Stimulated activated CD4-positive, alpha-beta T cell treated with anti-CD3 and anti-CD28 coated beads, TNF-alpha, amount 100 ng/mL, for 48 hours (primary cell): ENCODE results near the gene KRTAP3-2.

Source experiments
- DNase-seq, 3 donors: peaks; one replicate each; pipeline ENCODE4 v3.0.0-alpha.2; 2020; ENCODE audit warnings: low read depth in 3 of 3

KRTAP3-2 gene

DNA sequence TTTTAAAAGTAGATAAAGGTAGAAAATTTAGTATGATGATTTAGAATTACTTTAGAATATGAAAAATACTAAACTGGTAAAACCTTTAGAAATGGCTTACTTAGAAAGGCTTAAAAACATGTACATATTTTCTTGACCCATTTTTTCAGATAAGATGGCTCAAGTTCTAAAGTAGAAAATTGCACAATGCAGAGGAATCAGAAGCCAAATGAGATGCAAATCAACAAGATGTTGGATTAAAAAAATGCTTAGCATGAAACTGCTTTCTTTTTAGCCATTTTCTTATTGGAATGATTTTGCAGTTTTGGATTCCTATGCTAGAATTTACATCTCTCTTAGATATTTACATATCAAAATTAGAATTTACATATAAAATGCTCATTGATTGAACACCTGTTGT lies 10.7 kb upstream of the KRTAP3-2 start:
- DNase-seq: no peak

DNA sequence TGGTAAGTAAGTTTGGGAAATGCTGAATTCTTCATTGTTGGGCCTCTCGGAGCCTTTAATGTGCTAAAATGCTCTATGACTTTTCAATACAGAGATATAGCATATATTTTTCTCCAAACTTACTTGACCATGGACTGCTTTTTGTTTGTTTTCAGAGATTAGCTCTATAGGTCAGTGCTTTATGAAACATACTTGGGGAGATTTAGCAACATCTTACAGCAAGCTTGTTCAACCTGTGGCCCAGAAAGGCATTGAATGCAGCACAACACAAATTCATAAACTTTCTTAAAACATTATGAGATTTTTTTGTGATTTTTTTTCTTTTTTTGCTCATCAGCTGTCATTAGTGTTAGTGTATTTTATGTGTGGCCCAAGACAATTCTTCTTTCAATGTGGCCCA lies 10.2 kb upstream of the KRTAP3-2 start:
- no peak for DNase-seq

DNA sequence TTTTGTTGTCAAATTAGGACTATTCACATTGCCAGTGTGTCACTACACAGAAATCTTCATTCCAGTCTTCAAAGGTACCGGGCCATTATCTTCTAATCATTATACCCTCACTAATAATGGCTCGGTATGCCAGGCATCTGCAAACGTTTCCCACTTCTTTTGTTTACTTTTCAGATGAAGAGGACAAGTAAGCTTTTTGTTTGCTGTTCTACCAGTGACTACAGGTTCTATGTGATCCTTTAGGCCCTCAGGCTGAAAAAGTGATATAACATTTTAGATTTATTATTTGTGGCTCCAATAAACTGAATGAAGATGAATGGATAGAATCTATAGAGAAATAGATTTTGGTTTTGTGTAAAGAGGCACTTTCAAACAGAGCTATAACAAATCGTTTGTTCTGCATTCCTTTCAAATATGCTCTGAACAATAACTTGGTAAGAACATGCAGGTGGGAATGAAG lies 9.6 kb upstream of the KRTAP3-2 start:
- no peak for DNase-seq

DNA sequence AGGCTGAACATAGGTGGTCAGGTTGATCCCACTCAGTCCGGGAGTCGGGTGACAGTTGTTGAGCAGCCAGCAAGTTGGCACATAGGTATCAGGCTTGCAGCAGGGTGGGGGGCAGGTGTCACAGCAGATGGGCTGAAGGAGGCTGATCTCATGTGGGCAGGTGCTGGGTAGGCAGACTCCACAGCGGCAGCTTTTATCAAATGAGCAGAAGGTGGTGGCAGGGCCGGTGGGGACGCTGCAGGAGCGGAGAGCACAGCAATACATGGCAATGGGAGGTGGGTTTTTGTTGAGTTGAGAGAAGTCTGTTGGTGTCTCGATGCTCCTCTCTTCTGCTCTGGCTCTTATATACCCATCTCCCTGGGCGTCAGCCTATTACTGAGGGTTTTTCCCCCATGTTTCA lies 9.1 kb upstream of the KRTAP3-2 start, which contains the start of gene KRTAP3-1:
TSS of gene KRTAP3-1 (minus strand) at position 318 of the 400 bp plus-strand sequence. CDS start at position 264, 54 bp downstream.
- DNase-seq: no peak

DNA sequence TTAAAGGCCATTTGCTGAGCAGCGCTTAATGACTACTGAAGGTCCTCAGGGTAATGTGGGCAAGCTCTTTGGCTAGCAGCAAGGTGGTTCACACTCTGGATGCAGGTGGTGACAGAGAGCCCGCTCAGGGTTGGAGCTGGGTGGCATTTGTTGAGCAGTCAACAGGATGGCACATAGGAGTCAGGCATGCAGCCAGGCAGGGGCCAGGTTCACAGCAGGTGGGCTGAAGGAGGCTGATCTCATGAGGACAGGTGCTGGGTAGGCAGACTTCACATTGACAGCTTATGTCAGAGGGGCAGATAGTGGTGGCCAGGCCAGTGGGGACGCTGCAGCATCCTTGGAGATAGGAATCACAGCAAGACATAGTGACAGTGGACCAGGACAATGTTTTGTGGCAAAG lies 4.7 kb upstream of the KRTAP3-2 start:
- DNase-seq: no peak

DNA sequence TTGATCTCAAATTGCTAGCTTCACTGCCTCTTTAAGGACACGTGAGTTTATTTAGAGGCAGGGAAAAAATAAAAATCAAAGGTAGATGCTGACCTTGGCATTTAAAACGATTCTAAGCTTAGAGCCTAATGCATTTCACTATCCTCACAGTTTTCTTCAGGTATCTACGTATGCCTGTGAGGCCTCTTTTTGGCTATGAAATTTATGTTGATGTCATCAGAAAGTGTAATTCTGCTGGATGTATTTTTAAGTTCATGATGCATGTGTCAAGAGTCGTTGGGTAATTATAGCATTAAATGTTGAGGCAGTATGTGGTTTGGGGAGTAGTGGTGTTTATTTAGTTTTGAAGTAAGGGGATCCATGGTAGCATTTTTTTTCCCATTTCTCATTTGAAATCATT lies 4.2 kb upstream of the KRTAP3-2 start:
- DNase-seq: no peak

DNA sequence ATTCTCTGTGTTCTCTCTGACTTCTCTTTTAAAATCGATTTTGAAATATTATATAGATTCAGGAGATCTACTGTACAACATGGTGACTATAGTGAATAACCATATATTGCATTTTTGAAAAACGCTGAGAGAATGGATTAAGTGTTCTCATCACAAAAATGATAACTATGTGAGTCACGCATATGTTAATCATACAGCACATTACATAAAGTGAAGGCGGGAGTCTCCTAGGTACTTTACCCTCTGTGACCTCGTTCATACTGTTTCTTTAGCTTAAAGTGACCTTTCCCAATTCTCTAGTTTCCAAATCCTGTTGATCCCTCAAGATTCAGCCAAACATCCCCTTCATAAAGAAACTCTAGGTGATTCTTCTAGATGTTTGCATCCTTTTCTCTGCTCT lies 3.1 kb upstream of the KRTAP3-2 start:
- no peak for DNase-seq

DNA sequence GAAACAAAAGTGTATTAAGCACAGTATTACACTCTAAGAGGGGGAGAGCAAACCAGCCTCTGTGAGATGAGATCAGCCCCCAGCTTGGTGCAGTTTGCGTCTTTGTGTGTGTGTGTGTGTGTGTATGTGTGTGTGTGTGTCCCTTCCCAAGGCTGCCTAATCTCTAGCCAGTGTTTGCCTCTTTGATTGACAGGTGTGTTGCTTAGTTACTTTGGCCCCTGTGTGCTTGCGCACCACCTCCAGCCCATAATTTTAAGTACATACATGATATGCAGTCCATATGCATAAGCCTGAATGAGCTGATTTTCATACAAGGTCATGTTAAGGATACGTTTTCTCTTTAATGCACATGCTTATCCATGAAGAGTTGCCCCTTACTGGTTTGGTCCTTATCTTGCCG lies 2.1 kb upstream of the KRTAP3-2 start:
- no peak for DNase-seq

DNA sequence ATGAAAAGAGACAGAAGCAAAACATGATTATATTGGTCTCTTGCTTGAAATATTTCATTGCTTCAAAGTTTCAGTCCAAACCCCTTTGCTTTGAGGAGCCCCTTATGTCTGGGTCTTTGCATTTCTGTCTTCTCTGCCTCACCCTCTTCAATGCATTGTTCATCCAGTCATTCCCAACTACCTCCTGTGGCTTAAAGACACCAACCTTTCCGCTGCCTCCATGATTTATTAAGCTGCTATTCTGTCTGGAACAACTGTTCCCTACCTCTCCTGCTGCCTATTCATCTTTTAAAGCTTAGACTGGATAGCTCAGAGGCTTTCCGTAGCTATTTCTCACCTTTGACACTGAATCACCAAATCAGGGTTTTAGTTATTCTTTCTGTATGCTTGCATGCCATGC lies 2.3 kb downstream of the KRTAP3-2 start:
- no peak for DNase-seq

DNA sequence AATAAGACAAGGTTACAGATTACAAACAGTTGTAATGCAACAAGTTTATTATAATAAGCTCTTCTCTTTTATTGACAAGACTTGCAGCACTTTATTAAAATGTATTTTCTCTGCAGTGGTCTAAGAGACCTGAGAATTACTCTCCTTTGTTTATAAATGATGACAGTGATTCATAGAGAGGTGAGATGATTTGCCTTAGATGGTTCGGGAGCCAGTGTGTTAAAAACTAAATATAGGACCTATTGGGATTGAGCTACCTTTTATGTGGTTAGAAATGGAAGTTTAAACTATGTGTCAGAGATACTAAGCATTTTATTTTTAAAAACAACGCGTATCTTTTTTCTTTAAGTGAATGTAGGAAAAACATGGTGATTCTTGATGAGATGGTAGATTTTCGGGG lies 2.9 kb downstream of the KRTAP3-2 start:
- no peak for DNase-seq

DNA sequence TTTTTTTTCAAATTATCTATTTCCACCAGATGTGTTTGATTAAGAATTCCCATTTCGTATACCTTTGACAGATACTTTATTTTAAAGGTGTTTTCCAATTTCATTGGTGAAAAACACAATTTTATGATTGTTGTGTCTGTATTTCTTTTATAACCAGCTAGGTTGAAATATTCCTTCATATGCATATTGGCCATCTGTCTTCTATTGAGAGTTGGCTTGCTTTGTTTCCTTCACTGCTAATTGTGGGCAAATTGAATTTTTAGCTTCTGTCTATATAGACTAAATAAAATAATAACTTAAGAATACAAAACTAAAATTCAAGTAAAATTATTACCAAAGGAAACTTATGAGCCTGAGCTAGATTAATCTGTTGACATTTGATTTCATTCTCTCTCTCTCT lies 4.6 kb downstream of the KRTAP3-2 start:
- DNase-seq: no peak

DNA sequence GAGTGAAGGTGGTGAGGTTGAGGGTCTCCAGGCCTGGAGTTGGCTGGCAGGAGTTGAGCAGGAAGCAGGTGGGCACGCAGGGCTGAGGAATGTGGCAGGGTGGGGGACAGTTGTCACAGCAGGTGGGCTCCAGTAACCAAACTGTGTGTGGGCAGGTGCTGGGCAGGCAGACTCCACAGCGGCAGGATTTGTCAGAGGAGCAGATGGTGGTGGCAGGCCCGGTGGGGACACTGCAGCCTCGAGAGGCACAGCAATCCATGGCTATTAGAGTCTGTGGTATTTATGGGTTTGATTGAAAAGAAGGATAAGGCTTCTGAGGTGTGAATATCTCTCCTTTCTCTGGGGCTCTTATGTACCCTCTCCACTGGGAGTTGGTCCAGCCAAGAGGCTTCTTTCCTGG lies 5.9 kb downstream of the KRTAP3-2 start, which contains the start of gene KRTAP3-3:
TSS of gene KRTAP3-3 (minus strand) at position 326 of the 400 bp plus-strand sequence. CDS start at position 259, 67 bp downstream.
- DNase-seq: no peak

DNA sequence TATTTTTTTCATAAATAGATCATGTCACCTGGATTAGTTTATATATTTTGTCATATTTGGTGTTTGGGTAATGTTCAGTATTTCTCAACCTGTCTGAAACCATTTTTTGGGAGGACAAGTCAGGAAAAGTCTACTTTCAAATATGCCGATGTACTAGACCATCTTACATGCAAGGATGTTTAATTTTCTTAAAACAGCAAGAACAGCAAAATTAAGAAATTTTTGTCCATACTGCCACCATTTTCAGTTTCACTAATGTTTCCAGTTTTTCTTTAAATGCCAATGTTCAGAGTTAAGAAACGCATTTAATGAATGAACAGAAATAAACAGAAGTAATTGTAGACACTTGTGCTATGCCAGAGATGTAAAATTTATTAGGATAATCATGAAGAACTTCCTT lies 6.6 kb downstream of the KRTAP3-2 start:
- DNase-seq: no peak

DNA sequence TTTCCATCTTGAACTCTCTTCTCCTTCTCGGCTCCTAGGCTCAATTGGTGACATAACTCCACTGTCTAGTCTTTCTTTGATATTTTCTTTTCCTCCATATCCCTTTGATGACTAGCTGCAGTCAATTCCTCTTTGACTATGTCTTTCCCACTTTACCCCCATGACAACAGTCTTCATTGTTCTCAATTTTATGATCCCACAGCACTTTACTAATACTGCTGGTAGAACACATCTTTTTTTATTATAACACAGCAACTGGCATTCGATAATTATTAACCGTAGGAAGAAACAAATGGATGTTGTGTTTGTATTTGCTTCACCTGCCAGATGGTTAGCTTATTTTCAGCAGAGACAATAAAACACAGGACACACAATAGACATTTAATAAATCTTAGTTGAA lies 7.0 kb downstream of the KRTAP3-2 start:
- DNase-seq: no peak

DNA sequence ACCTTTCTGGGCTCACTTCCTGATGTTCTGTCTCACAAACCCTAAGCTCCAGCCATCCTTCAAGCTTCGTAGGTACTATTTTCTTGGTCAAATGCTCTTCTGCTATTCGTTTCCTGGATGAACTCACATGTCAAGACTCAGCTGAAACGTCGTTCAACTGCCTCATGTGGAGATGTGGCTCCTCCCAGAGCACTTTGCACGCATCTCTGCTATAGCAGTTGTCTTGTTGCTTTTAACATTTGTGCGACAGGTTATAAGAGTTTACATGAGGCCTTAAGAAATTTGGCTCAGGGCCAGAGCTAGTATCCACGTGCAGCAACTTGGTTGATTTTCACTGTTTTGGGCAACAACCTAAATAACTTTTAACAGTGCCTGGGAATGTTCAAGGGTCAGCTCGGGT lies 12.8 kb downstream of the KRTAP3-2 start:
- DNase-seq: no peak

DNA sequence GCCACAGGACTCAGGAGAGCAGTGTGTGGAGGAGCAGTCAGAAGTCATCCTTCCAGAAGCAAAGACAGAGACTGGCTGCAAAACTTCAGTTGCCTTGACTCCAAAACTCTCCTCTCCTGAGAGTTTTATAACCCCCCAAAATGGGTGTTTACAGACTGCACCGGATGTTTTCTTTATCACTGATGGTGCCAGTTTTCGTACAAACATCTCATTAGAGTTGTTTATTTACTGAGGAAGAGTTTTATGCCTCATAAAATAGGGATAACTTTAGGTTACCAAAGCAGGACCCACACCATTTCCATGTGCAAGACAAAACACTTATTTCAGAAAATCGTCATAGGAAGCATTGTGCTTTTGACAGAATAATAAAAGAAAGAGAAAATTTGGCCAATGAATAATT lies 15.5 kb downstream of the KRTAP3-2 start, which contains the start of gene KRT40:
TSS of gene KRT40 (minus strand) at position 101 of the 400 bp plus-strand sequence. CDS start at position 48, 53 bp downstream.
- DNase-seq: no peak

DNA sequence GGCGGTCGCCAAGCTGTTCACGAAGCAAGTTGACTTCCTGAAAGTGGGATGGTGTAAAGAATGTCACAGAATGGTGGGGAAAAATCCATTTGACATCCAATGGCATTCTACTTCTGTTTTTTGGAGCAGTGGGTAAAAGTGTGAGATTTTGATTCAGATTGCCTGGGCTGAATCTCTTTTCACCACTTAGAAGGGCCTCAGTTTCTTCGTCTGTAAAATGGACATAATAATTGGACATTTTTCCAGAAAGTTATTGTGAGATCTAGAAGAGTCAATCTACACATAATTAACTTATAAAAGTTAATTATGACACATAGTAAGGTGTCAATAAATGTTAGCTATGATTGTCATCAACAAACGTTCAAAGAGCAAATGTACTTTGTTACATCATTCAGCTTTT lies 18.6 kb downstream of the KRTAP3-2 start:
- DNase-seq: no peak

DNA sequence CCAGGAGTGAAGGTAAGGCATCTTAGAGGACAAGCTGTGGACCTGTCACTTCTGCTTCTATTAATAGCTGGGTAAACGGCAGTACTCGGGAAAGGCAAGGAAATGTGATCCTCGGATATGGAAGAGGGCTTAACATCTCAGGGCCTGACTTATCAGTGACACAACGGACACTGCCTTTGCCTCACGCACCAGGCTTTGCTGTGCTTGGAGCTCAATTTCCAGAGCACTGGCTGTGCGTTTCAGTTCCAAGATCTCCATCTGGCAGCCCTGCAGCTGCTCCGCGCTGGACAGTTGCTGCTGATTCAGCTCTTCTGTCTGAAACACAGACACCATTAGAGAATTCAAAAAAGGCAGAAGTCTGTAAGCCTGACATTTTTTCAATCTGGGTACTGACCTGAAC lies 19.1 kb downstream of the KRTAP3-2 start:
- no peak for DNase-seq

DNA sequence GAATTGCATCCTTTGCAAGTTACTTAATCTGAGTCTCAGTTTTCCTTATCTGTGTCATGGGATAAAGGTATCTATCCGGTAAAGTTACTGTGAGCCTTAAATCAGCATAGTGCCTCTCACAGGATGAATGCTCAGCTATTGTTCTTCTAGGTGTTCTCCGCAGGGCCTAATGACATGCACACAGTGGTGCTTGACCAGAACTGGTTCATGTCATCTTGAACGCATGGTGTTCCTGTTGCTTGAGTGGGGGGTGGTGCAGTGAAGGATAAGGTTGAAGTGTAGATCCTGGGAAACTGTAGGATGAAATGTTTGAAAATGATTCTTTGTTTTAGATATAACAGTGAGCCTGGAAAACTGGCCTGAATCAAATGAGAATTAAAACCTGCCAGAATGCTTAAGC lies 19.6 kb downstream of the KRTAP3-2 start:
- no peak for DNase-seq

DNA sequence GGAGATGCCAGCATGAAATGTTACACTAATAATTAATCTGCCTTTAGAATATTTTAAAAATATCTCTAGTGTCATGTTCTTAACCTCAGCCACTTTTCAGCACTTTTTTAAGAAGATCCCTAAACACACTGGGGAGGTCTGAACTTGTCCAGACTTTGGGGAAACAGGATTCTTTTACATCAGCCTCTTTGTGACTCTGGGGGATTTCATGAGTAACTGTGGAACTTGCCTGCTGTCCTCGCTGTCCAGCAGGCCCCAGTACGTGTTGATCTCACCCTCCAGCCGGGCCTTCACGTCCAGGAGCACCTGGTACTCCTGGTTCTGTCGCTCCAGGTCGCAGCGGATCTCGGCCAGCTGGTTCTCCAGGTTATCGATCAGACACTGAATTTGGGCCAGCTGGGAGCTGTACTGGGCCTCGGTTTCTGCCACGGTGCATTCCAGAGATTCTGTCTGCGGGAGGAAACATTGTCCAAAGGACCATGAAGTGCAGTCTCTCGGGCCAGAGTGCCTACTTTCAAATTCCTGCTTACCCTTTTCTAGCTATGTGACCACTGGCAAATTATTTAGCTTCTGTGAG lies 21.0 kb downstream of the KRTAP3-2 start:
- DNase-seq: no peak

DNA sequence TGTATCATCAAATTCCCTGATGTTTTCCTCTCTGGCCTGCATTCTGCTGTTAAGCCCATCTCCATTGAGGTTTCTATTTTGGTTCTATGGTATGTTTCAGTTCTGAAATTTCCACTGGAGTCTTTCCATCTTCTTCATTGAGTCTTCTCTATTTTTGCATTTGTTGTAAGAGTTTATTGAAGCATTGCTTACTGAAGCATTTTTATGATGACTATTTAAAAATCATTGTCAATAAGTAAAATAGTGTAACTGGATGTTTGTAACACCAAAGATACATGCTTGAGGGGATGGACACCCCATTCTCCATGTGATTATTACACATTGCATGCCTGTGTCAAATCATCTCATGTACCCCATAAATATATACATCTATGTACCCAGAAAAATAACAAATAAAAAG lies 24.2 kb downstream of the KRTAP3-2 start:
- no peak for DNase-seq

DNA sequence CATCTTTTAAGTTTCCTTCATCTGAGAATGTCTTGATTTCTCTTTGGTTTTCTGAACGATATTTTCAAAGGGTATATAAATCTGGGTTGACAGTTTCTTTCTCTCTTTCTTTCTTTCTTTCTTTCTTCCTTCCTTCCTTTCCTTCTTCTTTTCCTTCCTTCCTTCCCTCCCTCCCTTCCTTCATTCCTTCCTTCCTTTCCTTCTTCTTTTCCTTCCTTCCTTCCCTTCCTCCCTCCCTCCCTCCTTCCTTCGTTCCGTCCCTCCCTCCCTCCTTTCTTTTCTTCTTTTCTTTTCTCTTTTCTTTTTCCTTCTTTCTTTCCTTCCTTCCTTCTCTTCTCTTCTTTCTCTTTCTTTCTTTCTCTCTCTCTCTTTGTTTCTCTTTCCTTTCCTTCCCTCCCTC lies 25.3 kb downstream of the KRTAP3-2 start:
- no peak for DNase-seq

DNA sequence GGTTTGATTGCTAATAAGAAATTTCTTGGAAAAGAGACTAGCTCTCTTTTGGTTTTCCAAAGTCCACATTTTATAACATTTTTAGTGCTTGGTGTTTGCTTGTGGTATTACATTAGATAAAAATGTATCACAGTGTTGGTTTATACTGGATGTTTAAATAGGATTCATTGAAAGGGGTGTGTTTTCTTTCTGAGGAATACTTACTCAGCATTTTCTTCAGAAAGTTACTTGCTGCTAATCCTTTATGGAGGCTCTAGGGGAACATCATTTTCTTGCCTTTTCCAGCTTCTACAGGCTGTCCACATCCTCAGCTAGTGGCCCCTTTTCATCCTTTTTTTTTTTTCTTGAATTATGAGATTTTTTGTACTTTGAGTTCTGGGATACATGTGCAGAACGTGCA lies 32.1 kb downstream of the KRTAP3-2 start:
- DNase-seq: no peak

DNA sequence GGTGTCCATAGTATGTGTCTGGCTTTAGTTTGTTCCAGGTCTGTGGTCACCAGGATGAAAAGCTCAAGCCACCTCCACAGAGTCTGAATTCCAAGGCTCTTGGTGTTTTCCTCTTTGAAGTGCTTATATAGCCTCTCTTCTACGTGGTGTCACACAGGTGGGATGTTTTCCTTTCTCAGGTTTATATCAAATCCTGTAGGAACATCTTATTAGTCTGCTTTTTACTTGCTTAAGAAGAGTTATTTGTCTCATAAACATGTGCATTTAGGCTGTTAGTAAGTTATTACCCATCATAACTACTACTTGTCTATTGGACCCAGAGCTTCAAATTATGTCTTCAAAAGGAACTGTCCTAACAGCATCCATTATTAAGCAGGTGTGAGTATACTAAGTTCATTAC lies 32.9 kb downstream of the KRTAP3-2 start, which contains the start of gene KRT39:
TSS of gene KRT39 (minus strand) at position 101 of the 400 bp plus-strand sequence. CDS start at position 9, 92 bp downstream.
- no peak for DNase-seq
